CD4-positive, alpha-beta T cell treated with Interleukin-2 at 100 ng/mL for 4 hours (primary cell): ENCODE results near the gene ZNF577.
"Not testable (repeated sequence)": the region's sequence is repeated elsewhere in the genome, so short reads cannot be mapped to it uniquely, and the experiment has no call there.

Experiments
- DNase-seq: peaks from one replicate; pipeline ENCODE4 v3.0.0-alpha.2; 2020; ENCODE audit warnings: low spot score

The ZNF577 gene

GRCh38 chr19:51887522-51888498, at the start of gene ZNF577:
Gene ZNF577 (minus strand): TSS chr19:51887951. CDS start chr19:51880382, 7,569 bp downstream.
- DNase-seq: peak; percentile 74

DNA sequence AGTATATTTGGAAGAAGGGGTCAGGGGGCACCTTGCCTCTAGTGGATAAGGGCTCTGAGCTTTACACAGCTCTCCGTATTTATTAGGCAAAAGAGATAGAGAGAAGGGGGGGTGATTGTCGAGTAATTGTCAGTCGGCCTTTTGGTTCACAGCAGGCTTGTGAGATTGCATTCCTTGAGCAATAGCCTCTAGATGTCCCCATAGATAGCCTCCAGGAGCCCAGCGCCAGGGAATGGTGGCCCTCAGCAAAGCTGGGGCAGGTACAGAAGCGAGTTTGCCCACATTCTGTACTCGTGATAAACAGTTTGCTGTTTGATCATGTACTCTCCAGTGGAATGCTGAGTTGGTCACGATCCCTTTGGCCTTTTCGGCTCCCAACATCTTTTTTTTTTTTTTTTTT, 44.2 kb upstream of the ZNF577 start:
- DNase-seq: no peak

GRCh38 chr19:51927859-51928258, 40.1 kb upstream of the ZNF577 start:
- no peak for DNase-seq

GRCh38 chr19:51926784-51927741, 39.3 kb upstream of the ZNF577 start, which contains the start of gene ZNF613:
Gene ZNF613 (plus strand): TSS chr19:51927472. CDS start chr19:51936221, 8,749 bp downstream.
- DNase-seq: peak; percentile 90

- no peak for DNase-seq
These were observed 38.7 kb upstream of the ZNF577 start for GRCh38 chr19:51926426-51926783.

DNA sequence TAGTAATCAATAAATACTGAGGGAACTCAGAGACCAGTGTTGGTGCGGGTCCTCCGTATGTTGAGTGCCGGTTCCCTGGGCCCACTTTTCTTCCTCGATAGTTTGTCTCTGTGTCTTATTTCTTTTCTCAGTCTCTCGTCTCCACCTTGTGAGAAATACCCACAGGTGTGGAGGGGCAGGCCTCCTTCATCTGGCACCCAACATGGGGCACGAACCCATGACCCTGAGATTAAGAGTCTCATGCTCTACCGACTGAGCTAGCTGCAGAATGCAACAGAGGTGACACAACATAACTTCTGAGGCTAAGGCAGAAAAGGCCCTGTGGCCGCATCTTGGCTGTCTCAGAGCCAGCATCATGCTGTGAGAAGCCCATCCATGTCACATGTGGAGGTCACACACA, 34.2 kb upstream of the ZNF577 start:
- DNase-seq: no peak

- DNase-seq: no peak
These were observed 31.9 kb upstream of the ZNF577 start for GRCh38 chr19:51919606-51920005.

GRCh38 chr19:51916167-51916566, 28.4 kb upstream of the ZNF577 start:
- no peak for DNase-seq

DNA sequence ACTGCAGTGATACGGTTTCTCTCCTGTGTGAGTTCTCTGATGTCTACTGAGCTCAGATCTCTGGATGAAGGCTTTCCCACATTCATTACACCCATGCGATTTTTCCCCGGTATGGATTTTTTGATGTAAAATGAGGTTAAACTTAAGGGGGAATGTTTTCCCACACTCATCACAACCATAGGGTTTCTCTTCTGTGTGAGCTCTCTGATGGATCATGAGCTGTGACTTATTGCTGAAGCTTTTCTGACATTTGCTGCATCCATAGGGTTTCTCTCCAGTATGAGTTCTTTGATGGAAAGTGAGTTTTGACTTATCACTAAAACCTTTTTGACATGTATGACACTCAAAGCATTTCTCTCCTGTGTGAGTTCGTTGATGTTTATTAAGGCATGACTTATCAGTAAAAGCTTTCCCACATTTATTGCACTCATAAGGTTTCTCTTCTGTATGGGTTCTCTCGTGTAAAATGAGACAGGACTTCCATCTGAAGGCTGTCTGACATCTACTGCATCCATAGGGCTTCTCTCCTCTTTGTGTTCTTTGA, 27.6 kb upstream of the ZNF577 start:
- DNase-seq: no peak

GRCh38 chr19:51907981-51908380, 20.2 kb upstream of the ZNF577 start:
- not testable (repeated sequence) for DNase-seq

DNA sequence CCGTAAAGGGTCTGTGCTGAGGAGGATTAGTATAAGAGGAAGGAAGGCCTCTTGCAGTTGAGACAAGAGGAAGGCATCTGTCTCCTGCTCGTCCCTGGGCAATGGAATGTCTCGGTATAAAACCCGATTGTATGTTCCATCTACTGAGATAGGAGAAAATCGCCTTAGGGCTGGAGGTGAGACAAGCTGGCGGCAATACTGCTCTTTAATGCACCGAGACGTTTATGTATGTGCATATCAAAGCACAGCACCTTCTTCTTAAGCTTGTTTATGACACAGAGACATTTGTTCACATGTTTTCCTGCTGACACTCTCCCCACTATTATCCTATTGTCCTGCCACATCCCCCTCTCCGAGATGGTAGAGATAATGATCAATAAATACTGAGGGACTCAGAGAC, 18.4 kb upstream of the ZNF577 start:
- not testable (repeated sequence) for DNase-seq

GRCh38 chr19:51905639-51906038, 17.9 kb upstream of the ZNF577 start:
- not testable (repeated sequence) for DNase-seq

GRCh38 chr19:51905206-51905605, 17.5 kb upstream of the ZNF577 start:
- DNase-seq: no peak

DNA sequence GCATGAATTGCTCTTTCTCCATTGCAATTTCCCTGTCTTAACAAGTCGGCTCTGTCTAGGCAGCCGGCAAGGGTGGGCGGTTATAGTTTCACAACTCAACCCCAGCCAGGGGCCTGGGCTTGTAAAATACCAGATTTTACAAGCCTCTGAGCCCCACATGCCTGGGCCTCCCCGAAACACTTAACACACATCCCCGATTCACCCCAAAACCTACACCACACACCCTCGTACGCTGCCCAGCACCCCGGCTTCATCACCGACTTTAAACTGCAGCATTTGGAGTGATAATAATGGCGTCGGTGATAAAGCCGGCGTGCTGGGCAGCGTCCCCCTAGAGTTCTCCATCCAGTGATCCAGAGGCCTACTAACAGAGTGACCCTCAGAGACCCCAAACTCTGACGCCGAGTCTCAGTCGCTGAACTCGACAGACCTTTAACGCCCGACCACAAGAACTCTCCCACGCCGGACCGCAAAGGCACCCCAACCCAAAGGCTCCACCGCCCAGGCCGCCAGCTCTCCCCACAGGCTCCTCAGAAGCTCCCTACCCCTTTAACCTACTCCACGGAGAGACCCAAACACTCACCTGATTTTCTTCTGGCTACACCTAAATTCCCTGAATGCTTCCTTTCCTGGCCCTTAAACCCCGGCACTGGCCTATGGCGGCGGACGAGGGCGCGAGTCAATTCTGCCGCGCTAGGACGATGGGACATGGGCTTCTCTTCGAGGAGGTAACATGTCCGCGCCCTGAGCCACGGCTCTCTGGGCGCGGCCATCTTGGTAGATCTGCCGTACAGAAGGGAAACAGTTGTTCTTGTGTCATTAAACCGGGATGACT, 16.8 kb upstream of the ZNF577 start, which contains the start of gene ZNF649:
TSS of gene ZNF649 (minus strand) at position 687 of the 835 bp plus-strand sequence. CDS start 4,910 bp downstream, outside the sequence.
- DNase-seq: peak; percentile 80

DNA sequence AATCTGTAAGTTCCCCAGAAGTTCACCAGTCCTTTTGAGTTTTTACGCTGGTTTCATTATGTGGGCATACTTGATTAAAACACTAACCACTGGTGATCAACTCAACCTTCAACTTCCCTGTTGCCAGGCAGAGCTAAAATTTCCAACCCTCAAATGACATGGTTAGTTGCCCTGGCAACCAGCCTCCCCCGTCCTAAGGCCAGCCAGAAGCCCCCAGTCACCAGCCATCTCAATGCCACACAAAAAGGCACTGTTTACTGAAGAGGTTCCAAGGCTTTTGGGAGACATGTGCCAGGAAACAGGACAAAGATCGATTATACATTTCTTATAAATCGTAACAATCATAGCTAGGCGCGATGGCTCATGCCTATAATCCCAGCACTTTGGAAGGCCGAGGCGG, 15.4 kb upstream of the ZNF577 start:
- no peak for DNase-seq

- DNase-seq: no peak
These were observed 14.1 kb upstream of the ZNF577 start for GRCh38 chr19:51901860-51902259.

DNA sequence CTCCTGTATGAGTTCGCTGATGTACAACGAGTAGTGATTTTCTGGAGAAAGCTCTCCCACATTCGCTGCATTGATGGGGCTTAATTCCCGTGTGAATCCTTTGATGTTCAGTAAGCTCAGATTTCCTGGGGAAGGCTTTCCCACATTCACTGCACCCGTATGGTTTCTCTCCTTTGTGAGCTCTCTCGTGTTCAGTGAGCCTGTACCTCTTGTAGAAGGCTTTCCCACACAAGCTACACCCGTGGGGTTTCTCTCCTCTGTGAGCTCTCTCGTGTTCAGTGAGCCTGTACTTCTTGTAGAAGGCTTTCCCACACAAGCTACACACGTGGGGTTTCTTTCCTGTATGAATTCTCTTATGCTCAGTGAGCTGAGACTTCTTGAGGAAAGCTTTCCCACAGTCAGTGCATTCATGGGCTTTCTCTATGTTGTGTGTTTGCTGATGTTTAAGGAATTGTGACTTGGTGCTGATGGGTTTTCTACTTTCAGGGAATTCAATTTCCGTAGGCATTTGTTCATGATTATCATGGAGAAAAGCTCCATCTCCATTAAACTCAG, 3.5 kb upstream of the ZNF577 start:
- DNase-seq: no peak

GRCh38 chr19:51889934-51890333, 2.2 kb upstream of the ZNF577 start:
- no peak for DNase-seq

DNA sequence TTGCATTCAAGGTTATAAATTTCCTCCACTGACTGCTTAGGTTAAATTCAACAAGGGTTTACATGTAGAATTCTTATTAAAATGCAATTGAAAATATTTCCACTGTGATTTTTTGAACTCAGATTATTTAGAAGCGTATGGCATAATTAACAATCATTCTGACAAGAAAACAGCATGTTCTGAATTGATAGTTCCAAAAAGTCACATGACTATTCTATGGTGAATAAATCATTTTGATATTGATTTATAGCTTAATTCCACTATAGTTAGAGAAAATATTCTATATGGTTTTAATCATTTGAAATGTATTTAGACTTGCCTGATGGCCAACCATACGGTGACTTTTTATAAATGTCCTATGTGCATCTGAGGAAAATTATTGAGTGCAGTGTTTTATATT, 3.0 kb downstream of the ZNF577 start:
- DNase-seq: no peak

DNA sequence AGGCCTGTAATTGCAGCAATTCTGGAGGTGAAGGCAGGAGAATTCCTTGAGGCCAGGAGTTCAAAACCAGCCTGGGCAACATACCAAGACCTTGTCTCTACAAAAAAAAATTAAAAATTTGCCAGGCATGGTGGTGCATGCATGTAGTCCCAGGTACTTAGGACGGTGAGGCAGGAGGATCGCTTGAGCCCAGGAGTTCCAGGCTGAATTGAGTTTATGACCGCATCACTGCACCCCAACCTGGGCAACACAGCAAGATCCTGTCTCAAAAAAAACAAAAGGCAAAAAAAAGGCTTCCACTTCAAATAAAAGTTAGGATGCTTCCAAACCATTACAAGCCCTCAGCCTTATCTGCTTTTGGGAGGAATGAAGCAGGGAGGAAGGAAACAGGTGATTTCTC, 5.2 kb downstream of the ZNF577 start:
- no peak for DNase-seq

DNA sequence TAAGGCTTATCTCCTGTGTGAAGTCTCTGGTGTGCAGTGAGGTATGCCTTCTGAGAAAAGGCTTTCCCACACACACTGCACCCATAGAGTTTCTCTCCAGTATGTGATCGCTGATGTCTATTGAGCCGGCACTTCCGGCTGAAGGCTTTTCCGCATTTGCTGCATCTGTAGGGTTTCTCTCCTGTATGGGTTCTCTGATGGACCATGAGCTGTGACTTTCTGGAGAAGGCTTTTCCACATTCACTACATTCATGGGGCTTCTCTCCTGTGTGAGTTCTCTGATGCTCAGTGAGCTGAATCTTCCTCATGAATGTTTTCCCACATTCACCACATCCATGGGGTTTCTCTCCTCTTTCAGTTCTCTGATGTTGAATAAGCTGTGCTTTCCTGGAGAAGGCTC, 14.7 kb downstream of the ZNF577 start:
- DNase-seq: no peak
